Stimulated activated CD8-positive, alpha-beta memory T cell treated with anti-CD3 and anti-CD28 coated beads, Interleukin-12 subunit alpha, Interleukin-12 subunit beta, amount 100 ng/mL, for 1 hour (primary cell): ENCODE results near the gene CDHR3.

Source experiments
- DNase-seq: peaks from one replicate; pipeline ENCODE4 v3.0.0-alpha.2; 2020; ENCODE audit warnings: low read depth

Gene CDHR3

GRCh38 chr7:106023369-106024322 lies 60.6 kb downstream of the CDHR3 start:
- DNase-seq, result no peak

GRCh38 chr7:106026101-106026500 lies 63.0 kb downstream of the CDHR3 start:
- no peak for DNase-seq

- no peak for DNase-seq
These were observed 66.4 kb downstream of the CDHR3 start for GRCh38 chr7:106029451-106029850.

GRCh38 chr7:106029941-106030340 lies 66.9 kb downstream of the CDHR3 start:
- DNase-seq, result no peak

- DNase-seq, result no peak
These were observed 68.4 kb downstream of the CDHR3 start for GRCh38 chr7:106031300-106032035.

- no peak for DNase-seq
These were observed 69.2 kb downstream of the CDHR3 start for GRCh38 chr7:106032295-106032694.

GRCh38 chr7:106033735-106034134 lies 70.7 kb downstream of the CDHR3 start:
- DNase-seq, result no peak

- no peak for DNase-seq
These were observed 71.3 kb downstream of the CDHR3 start for GRCh38 chr7:106034383-106034782.

GRCh38 chr7:106035568-106035967 lies 72.5 kb downstream of the CDHR3 start:
- no peak for DNase-seq

GRCh38 chr7:106036004-106036403 lies 72.9 kb downstream of the CDHR3 start:
- DNase-seq, result no peak

GRCh38 chr7:106037489-106038176 lies 74.6 kb downstream of the CDHR3 start:
- no peak for DNase-seq

- no peak for DNase-seq
These were observed 75.2 kb downstream of the CDHR3 start for GRCh38 chr7:106038289-106038688.

- DNase-seq, result no peak
These were observed 75.9 kb downstream of the CDHR3 start for GRCh38 chr7:106038916-106039315.

- DNase-seq, result no peak
These were observed 76.5 kb downstream of the CDHR3 start for GRCh38 chr7:106039486-106040060.

- no peak for DNase-seq
These were observed 78.2 kb downstream of the CDHR3 start for GRCh38 chr7:106041140-106041717.

- no peak for DNase-seq
These were observed 79.1 kb downstream of the CDHR3 start for GRCh38 chr7:106042196-106042611.

GRCh38 chr7:106045139-106045538 lies 82.1 kb downstream of the CDHR3 start:
- DNase-seq, result no peak

- no peak for DNase-seq
These were observed 82.5 kb downstream of the CDHR3 start for GRCh38 chr7:106045586-106045985.

GRCh38 chr7:106047184-106047583 lies 84.1 kb downstream of the CDHR3 start:
- no peak for DNase-seq

- DNase-seq, result no peak
These were observed 85.0 kb downstream of the CDHR3 start for GRCh38 chr7:106047818-106048705.

- no peak for DNase-seq
These were observed 85.6 kb downstream of the CDHR3 start for GRCh38 chr7:106048706-106049020.
